ENCODE results near the gene TTC3. TPM values are rescaled to one million over a fixed set of nuclear protein-coding genes. Genes with fewer than 3 reads are reported as not detected.

Gene TTC3
- total and polyA plus RNA-seq, 9 of the 15 experiments (the other 6 are each of a cell fraction or from before 2014, with no cell fraction given), result 17.5 to 92.0 (median 59.5) TPM

DNA sequence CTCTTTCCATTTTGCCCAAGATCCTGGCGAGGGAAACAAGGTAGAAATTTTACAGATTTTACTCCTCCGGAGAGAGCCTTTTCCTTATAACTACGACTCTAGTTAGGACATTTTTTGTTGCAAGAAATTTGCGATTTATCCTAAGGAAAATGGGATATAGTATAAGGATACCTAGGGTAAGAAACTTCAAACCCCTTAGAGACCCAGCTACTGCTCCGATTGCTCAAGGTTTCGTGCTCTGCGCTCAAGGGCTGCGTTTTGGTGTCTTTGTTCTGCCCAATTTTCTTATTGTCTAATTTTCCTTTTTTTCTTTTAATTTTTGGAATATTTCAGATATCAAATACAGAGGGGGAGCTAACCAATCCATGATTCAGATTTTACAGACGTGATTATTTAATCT lies 1.5 kb downstream of the TTC3 start:
- Histone ChIP-seq H3K79me2 (ENCODE audit: control insufficient read depth, insufficient read depth, low read length) (peaks cover 78% of the 10 kb centered on the region), H3K9me1 (ENCODE audit: control insufficient read depth, insufficient read depth, low read length) (no peaks in the 10 kb centered on the region), H4K20me1 (replicated peaks; ENCODE audit: control insufficient read depth, insufficient read depth, low read length) (peaks cover 10% of the 10 kb centered on the region; the same call in 1 of the 2 replicates), H3K36me3 (ENCODE audit: control insufficient read depth, insufficient read depth, low read length) (peaks cover 12% of the 10 kb centered on the region; the same call in 1 of the 3 replicates), H3K27ac (ENCODE audit: extremely low read depth, low read depth, low read length) (peak overlapping the region; percentile 85; the same call in 1 of the 3 replicates), H3K27me3 (ENCODE audit: control insufficient read depth in 2 of 2, insufficient read depth in 2 of 2, low read length in 2 of 2) (no peaks in the 10 kb centered on the region), H3K4me2 (ENCODE audit: insufficient read depth, low read length) (peak overlapping the region; percentile 92), H2AFZ (ENCODE audit: low read depth, low read length) (peak overlapping the region; percentile 88; the same call in 1 of the 2 replicates), H3K4me1 (replicated peaks in 1 of 2; ENCODE audit: control insufficient read depth in 2 of 2, insufficient read depth in 2 of 2, low read length in 2 of 2) (peaks cover 15 to 26% of the 10 kb centered on the region in 2 experiments; a peak in 4 of 5 replicates), H3K9ac (ENCODE audit: insufficient read depth in 1 of 2, low read depth in 2 of 2, low read length in 2 of 2) (peak overlapping the region; percentile 82 to 99; a peak in 3 of 4 replicates), H3K9me3 (replicated peaks; ENCODE audit: control insufficient read depth, insufficient read depth, low read depth, low read length) (no peaks in the 10 kb centered on the region), H3K4me3 (peak overlapping the region; percentile 69)
- in situ Hi-C loops (cut with MboI) (no loop called here), intact Hi-C loops (cut with micrococcal nuclease) (no loop called here)
- no peak for ATAC-seq
- no TSS peak for BruUV-seq (replicated peaks)
- 4% methylated on average over 9 of the region's 9 CpGs for WGBS (ENCODE audit: insufficient coverage, low coverage, missing lambda C conversion rate)
- ChIA-PET POLR2A (interaction anchor here (1.3 to 1.6 kb wide), 2 partner anchors 12 to 104 kb away, joined by 3 read pairs; no protein-coding TSS in a partner anchor), CTCF (ENCODE audit: low intra/inter-chr PET ratio) (no interaction called here)
- peak in 1 of 4 experiments; percentile 37 for DNase-seq (ENCODE audit: extremely low read depth in 1 of 4, low spot score in 3 of 4)
- TF ChIP-seq NONO (IDR thresholded peaks at IDR 0.05; ENCODE audit: low read depth in 2 of 2, low read length in 1 of 2) (no peak), ZNF175 (CRISPR knock-in tag; IDR thresholded peaks at IDR 0.05; ENCODE audit: low read depth) (no peak), CEBPB (tag; IDR thresholded peaks at IDR 0.05) (peak; percentile 22; the same call in 1 of the 2 replicates), CEBPG (CRISPR knock-in tag; IDR thresholded peaks at IDR 0.05) (no peak), CEBPG (tag; conservative IDR thresholded peaks at IDR 0.05 in 1 of 2, IDR thresholded peaks at IDR 0.05 in 1 of 2) (0 out of 4 replicates have a peak, but pooled peaks of 1 of the 2 experiments have one; percentile 12), TOE1 (IDR thresholded peaks at IDR 0.05; ENCODE audit: borderline replicate concordance) (no peak), TOE1 (CRISPR knock-in tag; IDR thresholded peaks at IDR 0.05; ENCODE audit: borderline replicate concordance, low read depth) (no peak)
- FAIRE-seq, result no peak
